GM18507 (cell line): ENCODE data around the gene TUBA1C.

ENCODE experiments used
- DNase-seq: peaks from one replicate; pipeline ENCODE4 v3.0.0; 2011; ENCODE audit warnings: low read depth; ENCODE audit not compliant: insufficient read length; ENCODE audit errors: extremely low spot score
- FAIRE-seq: peaks from 2 replicates; lab custom pipeline; 2011; peaks lifted over from hg19 to GRCh38; lab: Jason Lieb, UNC

The TUBA1C gene

DNA sequence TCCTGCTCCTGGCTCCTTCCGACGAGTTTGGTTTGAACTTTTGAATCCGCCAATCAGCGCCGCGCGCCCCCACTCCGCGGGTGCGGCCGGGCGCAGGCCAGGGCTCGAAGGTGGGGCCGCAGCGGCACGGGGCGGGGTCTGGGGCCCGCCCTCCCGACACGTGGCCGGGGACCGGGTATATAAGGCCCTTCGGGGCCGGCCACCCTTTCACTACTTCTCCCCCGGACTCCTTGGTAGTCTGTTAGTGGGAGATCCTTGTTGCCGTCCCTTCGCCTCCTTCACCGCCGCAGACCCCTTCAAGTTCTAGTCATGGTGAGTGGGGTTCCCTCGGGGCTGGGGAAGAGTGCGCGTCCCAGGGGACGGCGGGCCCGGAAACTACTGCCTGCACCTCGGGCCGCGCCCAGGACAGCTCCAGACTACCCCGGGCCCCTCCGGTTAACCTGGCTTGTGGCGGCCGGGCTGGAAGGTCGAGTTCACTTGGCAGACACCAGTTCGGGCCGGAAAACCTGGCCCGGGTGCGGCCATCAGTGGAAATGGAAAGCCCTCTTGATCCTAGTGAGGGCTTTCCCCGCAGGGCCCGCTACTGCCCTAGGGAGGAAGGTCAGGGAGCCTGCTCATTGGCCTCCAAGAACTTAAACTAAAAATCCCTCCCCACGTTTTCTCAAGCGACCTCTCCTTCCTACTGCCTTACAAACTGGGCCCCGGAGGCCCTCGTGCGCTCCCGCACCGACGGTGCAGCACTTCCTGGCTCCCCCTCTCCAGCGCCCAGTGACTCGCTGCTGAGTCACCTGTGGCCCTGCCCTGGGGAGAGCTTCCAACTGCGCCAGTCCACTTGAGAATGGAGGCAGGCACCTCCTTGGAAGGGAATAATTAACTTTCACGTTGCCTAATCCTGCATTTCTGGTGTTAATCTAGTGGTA is at the start of gene TUBA1C:
Gene TUBA1C, plus strand, starts transcription at position 210 of the 920 bp plus-strand sequence. Its CDS starts 100 bp downstream, at position 310.
- FAIRE-seq = peak; percentile 84

DNA sequence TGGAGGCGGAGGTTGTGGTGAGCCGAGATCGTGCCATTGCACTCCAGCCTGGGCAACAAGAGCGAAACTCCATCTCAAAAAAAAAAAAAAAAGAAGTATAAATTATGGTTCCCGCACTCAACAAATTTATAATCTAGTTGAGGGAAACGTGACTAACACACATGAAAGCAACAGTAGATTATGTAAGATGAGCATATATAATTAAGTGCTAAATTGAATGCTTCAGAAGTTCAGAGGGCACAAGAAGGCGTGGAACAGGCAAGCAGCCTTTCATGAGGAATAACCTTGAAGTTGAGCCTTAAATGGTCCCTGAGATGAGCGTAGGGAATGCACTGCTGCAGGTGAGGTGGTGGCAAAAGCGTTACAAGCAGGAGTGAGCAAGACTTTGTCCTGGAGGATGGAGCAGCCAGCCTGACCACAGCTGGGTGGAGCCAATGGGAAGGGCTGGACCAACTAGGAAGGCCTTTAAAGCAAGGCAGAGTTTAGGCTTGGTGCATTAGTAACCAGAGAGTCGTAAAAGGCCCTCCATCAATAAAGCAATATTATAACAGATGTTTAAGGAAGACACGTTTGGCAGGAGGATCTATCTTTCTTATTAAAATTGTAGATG is 45.4 kb upstream of the TUBA1C start:
- DNase-seq (no peak), FAIRE-seq (no peak)

More for the DNA sequence above, at the start of gene TUBA1C:
- peak; percentile 99 for DNase-seq

DNA sequence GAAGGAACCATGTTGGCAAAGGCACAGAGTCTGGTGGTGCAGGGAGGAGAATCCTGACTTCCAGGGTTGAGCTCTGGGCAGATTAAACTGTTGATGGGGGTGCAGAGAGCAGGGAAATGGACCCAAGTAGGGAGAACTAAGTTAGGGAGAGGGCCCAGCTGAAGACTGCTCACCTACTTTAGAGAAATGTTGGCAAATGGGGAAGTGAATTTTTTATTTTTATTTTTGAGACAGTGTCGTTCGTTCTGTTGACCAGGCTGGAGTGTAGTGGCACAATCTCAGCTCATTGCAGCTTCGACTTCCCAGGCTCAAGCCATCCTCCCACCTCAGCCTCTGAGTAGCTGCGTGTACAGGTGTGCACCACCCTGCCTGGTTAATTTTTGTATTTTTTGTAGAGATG is 43.9 kb upstream of the TUBA1C start:
- no peak for FAIRE-seq
- DNase-seq = no peak

DNA sequence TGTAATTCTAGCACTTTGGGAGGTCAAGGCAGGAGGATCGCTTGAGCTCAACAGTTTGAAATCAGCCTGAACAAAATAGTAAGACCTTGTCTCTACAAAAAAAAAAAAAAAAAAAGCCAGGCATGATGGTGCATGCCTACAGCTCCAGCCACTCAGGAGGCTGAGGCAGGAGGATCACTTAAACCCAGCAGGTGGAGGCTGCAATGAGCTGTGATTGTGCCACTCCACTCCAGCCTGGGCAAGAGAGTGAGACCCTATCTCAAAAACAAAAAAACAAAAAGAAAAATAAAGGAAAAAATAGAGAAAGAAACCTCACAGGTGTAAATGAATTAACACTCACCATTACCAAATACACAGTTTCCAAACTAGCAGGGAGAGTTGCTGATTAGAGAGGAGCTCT is 41.8 kb upstream of the TUBA1C start:
- no peak for FAIRE-seq
- no peak for DNase-seq

DNA sequence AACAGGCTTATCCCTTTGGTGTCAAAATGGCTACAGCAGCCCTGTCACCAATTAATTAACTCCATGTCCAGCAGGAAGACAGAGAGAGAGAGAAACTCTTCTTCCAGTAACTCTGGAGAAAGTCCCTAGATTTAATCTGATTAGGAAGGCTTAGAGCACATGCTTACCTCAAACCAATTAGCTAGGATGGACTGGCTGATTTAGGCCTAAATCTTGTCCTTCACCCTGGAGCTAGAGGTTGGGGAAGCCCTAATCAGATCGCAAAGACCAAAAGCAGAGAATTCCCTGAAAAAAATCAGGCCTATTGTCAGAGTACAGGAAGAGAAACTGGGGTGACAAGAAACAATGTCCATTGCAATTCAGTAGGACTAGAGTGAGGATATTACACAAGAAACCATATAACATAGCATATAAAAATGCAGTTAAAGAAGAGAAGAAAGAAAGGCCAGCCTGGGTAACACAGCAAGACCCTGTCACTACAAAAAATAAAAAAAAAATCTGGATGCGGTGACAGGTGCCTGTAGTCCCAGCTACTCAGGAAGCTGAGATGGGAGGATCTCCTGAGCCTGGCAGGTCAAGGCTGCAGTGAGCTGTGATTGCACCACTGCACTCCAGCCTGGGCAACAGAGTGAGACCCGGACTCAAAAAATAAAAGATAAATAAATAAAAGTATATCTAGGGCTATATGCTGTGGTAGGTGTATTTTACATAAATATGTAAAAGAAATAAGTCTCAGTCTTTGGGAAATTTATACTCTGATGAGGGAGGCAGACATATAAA is 41.1 kb upstream of the TUBA1C start:
- FAIRE-seq (no peak), DNase-seq (no peak)

DNA sequence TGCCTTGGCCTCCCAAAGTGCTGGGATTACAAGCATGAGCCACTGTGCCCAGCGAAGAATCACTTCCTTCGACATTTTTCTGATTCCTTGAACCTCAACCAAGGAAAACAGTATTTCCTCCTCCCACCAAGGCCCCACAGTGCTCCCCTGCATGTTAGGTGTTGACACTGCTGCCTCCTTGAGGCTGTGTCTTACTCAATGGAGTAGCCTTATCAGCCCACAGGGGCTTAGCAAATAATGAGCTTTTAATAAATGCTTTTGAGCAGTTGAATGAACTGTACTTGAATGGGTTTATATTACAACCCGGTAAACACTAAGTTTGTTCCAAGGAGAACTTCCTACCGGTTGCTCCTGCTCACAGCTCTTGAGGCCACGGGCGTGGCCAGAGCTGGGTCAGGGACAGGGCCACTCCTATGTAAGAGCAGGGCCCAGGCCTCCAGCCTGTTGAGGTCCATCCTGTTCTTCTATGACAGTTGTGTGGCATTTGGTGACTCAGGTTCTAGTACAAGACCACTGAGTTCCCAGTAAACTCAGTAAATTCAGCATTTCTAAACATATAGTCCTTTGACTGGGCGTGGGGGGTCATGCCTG is 39.2 kb upstream of the TUBA1C start:
- FAIRE-seq (no peak), DNase-seq (no peak)

DNA sequence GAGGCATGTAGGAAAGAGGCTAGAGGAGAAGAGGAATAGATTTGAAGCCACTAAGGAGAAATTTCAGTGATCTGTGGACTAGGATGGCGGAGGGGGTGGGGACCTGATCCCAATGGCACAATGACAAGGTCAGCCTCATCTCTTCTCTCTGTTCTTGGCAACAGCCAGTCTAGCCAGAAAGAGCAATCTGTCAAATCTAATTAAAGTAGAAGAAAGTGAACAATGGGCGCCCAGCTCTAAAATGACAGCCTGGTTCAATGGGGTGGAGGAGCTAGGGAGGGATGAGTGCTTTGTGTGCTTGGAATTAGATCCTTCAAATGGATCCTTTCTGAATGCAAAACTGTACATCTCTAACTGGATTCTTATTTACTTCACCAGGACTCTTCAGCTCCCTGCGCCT is 37.2 kb upstream of the TUBA1C start:
- DNase-seq = no peak
- no peak for FAIRE-seq

DNA sequence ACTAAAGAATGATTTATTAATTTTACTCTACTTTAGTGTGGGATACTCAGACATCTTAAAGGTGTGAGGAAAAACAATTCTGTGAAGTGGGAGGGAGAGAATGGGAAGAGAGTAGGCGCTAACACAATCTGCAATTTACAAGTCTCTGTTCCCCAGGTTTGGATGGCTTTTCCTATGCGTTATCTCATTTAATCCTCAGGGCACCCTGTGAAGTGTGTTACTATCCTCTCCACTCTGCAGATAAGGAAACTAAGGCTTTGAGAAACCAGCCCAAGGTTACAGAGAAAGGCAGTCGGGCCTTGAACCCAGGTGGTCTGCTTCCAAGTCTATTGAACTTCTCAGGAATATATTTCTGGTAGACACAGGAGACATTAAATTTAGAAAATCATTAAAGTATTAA is 36.2 kb upstream of the TUBA1C start:
- FAIRE-seq = no peak
- DNase-seq = no peak

DNA sequence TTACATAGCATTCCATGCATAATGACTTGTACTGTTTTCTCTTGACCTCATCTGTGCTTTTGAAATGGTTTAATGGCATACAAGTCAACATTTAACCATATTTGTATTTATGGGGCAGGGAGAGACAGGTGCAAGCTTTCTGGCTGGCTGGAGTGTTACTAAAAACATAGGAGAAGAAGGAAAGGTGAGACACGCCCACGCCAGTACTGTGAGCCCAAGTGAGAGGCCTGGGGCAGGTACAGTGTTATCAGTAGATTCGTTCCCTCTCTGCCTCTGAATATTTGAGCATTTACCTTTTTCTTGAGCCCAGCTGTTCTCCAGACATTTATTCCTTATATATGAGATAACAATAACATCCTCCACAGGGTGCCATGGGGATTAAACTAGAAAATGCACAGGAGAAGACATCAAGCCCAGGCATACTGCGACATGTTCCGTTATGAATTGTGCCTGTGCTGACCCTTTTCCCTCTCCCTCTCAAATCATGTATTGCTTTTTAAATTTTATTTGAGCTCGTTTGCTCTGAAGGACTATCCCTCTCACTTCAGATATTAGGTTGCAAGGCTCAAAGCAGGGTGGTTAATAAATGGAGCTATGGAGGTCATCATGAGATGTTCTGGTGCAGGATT is 34.6 kb upstream of the TUBA1C start:
- DNase-seq (no peak), FAIRE-seq (no peak)

DNA sequence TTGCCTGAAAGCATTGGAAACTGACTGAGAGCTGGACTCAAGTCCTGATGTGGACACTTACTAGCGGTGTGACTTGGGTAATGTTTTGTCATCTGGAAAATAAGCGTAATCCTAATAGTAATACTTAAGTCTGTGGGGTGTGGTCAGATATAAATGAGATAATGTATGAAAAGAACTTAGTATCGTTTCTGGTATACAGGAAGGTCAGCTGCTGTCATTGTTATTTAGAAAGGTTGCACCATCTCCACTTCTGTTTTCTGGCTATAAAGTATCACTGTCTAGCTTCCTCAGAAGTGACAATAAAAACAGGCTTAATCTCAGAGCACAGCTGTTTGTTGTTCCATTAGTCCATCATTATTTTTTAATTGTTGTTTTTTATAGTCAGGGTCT is 34.1 kb upstream of the TUBA1C start:
- no peak for DNase-seq
- FAIRE-seq = no peak

DNA sequence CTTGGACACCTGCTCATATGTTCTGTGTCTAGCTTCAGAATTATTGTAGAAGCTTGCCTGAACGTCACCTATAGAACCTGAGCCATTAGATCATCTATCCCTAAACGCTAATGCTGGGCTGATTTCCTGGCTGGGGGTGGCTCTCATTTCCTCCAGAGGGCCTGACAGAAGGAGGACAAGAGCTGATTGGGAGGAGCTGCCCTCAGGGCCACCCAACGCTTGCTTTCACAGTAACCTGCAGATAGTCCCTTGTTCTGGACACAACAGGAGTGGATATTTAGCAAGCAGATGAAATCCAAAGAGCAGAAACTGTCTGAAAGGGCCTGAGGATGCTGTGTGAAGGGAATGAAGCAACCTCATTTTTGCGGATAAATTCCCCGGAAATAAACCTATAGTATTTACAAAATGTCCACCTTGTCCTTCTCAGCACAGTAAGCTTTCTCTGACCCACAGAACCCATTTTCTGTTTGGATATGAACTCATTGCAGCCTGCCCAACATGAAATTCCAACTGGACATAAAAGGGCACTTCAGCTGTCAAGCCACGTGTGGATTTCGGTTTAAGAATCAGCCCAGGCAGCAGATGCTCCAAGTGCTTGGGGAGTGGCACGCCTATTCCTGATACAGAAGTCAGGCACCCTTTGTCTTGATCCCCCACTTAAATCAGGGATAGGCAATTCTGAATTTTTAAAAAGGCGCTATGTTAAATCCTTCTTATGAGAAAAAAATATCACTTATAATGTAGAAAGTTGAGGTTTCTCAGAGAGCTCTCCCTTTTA is 32.8 kb upstream of the TUBA1C start:
- FAIRE-seq (no peak), DNase-seq (no peak)

DNA sequence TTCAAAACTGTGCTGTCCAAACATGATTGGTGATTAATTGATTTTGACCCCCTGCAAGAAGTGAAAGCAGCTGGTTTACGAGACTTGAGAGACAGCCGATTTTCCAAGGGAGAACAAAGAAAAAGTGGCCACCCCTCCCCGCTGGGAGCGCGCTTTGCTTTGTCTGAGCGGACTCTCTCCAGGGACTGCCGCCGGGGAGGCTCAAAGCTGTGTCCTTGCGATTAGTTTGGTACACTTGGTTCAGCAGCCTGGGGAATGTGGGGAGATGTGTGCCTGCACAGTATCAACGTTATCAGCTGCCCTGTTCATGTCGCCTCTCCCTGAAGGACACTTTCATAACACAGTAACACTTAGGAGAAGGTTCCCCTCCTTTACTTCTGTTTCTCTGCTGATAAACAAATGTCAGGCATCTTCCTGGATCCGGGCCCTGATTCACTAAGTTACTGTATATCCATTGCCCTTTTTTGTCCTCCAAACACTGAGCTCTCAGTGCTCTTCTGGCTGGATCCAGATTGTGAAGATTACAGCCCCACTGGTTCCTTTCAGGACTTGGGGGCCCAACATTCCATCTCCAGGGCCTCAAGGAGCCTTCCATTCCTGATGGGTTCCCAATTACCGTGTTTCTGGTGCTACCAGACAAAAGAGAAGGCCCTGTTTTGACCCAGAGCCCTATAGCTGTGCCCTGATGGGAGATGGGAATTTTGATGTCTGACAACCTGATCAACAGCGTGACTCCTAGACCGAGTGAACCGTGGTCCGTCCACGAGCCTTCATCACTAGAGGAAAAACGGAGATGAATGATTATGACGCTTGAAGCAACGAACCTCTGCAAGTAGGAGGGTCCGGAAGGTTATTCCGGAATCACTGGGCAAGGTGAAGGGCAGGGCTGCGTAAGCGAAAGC is 31.7 kb upstream of the TUBA1C start:
- FAIRE-seq = no peak
- DNase-seq = no peak

DNA sequence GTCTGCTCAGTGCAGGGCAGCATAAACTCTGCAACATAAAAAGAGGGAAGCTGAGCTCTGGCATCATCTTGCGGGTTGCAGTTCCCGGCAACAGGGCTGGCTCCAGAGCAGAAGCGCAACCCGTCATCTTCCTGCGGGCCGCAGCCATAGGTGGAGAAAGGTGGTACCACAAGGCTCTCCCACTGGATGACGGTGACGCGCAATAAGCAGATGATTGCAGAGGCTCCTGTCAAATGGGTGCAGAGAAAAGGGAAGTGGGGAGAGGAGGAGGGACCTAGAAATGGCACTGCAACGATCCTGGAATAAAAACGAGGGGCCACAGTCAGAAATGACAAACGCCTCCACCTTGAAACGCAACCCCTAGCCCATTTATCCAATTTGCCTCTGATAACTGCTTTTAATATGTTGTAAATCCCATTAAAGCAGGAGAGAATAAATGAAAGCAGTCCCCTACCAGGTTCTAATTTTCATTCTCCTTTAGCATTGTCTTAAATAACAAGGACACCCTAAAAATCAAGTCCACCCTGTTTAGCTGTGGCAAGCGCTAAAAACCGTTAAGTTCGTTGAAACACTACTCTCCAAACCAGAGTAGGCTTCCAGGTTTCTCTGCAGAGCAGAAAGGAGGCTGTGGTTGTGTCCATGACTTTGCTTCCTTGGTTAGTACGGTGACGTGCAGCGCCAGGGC is 30.9 kb upstream of the TUBA1C start:
- no peak for FAIRE-seq
- no peak for DNase-seq

DNA sequence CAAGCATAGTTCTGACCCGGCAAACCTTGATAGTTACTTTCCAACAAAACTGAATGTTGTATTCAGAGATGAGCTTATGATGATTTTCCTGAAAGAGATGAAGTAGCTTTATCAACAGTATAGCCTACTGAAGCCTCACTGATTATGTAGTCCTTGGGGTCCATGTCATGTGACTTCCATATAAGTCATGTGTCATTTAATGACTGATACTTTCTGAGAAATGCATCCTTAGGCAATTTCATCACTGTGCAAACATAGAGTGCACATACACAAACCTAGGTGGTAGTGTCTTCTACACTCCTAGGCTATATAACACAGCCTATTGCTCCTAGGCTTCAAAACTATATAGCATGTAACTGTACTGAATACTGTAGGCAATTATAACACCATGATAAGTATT is 28.5 kb upstream of the TUBA1C start:
- DNase-seq = no peak
- FAIRE-seq = no peak

DNA sequence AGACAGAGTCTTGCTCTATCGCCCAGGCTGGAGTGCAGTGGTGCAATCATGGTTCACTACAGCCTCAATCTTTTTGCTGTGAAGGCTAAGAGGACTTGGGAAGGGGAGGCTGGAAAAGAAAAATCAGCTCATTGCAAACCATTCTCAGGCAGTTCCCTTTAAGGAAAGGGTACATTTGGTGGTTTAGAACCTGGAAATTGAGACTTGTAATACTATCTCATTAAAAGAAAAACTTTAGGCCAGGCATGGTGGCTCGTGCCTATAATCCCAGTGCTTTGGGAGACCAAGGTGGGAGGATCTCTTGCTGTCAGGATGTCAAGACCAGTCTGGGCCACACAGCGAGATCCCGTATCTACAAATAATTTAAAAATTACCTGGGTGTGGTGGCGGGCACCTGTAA is 21.3 kb upstream of the TUBA1C start:
- FAIRE-seq (no peak), DNase-seq (no peak)

DNA sequence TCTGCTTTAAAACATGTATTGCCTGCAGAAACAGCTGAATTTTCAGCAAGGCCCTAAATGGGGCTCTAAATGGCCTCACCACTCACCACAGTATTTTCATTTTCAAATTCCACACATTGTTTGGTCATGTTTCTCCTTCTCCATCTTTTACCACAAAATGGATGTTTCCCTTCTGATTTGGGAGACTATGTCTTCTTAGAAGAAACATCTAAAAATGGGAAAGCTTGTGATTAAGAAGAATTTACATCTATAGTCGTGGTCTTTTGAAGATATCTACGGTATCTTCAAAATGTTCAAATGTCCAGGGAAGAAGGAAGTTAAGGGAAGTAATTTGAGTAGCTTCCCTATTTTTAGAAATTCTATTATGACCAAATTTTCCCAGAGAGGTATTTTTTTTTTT is 20.7 kb upstream of the TUBA1C start:
- FAIRE-seq (no peak), DNase-seq (no peak)

DNA sequence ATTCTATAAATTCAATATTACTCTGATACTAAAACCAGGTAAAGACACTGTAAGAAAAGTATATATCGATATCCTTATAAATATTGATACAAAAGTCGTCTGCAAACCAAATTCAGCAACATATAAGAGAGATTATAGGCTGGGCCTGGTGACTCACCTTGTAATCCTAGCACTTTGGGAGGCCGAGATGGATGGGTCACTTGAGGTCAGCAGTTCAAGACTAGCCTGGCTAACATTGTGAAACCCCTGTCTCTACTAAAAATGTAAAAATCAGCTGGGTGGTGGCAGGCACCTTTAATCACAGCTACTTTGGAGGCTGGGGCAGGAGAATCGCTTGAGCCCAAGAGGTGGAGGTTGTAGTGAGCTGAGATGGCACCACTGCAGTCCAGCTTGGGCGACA is 13.5 kb upstream of the TUBA1C start:
- FAIRE-seq (no peak), DNase-seq (no peak)
